IMR-90 (cell line): ENCODE data around the gene NPB. TPM values are rescaled to one million over a fixed set of nuclear protein-coding genes. Genes with fewer than 3 reads are reported as not detected.

ENCODE experiments used
- USF2 ChIP-seq: fragments of 150-350 bp; IDR thresholded peaks from 2 replicates; pipeline ENCODE4 v1.6.1; 2017; ENCODE audit warnings: mild to moderate bottlenecking, antibody characterized with exemption, low read length, low read depth
- polyA plus RNA-seq, 3 experiments: library from polyadenylated mRNA; depleted of rRNA; stranded (reverse); fragments of >200 nt; gene quantifications; 2 replicates each; pipeline ENCODE4 v1.2.3, GENCODE V29; 2012; ENCODE audit warnings: low replicate concordance in 1 of 3
- total RNA-seq: library from RNA; depleted of rRNA; stranded (reverse); fragments of >200 nt; gene quantifications from 2 replicates; pipeline ENCODE4 v1.2.3, GENCODE V29; 2012

NPB gene
- total and polyA plus RNA-seq, 2 of the 4 experiments (the other 2 are of a cell fraction) = 0.51 TPM; not detected in 1

- no peak for TF ChIP-seq USF2
Measured at GRCh38 chr17:81922566-81923301, 20.7 kb downstream of the NPB start (continued).
